Activated naive CD8-positive, alpha-beta T cell treated with anti-CD3 and anti-CD28 coated beads for 36 hours (primary cell): Measurements from ENCODE around the gene RALGAPA2. TPM values are rescaled to one million over a fixed set of nuclear protein-coding genes. Genes with fewer than 3 reads are reported as not detected.

ENCODE experiments used
- DNase-seq: peaks from one replicate; pipeline ENCODE4 v3.0.0; 2021
- H3K27ac Mint-ChIP-seq: one replicate; pipeline ENCODE4 v1.8.0; 2022; ENCODE audit warnings: mild to moderate bottlenecking, moderate library complexity, mixed read lengths
- H3K27me3 Mint-ChIP-seq: one replicate; pipeline ENCODE4 v1.8.0; 2022; ENCODE audit warnings: mild to moderate bottlenecking, mixed read lengths
- H3K36me3 Mint-ChIP-seq: one replicate; pipeline ENCODE4 v1.8.0; 2021; ENCODE audit warnings: mild to moderate bottlenecking, mixed read lengths
- H3K4me1 Mint-ChIP-seq: one replicate; pipeline ENCODE4 v1.8.0; 2021; ENCODE audit warnings: mixed read lengths
- H3K4me3 Mint-ChIP-seq: one replicate; pipeline ENCODE4 v1.8.0; 2022; ENCODE audit warnings: mild to moderate bottlenecking, moderate library complexity, mixed read lengths
- H3K9me3 Mint-ChIP-seq: one replicate; pipeline ENCODE4 v1.8.0; 2022; ENCODE audit warnings: mixed read lengths
- total RNA-seq, 2 experiments: library from RNA; stranded (reverse); gene quantifications; one replicate each; pipeline ENCODE4 v1.2.3, GENCODE V29; 2021

RALGAPA2 gene
- 10 to 100 TPM; 14.7 to 15.6 TPM for total RNA-seq

DNA sequence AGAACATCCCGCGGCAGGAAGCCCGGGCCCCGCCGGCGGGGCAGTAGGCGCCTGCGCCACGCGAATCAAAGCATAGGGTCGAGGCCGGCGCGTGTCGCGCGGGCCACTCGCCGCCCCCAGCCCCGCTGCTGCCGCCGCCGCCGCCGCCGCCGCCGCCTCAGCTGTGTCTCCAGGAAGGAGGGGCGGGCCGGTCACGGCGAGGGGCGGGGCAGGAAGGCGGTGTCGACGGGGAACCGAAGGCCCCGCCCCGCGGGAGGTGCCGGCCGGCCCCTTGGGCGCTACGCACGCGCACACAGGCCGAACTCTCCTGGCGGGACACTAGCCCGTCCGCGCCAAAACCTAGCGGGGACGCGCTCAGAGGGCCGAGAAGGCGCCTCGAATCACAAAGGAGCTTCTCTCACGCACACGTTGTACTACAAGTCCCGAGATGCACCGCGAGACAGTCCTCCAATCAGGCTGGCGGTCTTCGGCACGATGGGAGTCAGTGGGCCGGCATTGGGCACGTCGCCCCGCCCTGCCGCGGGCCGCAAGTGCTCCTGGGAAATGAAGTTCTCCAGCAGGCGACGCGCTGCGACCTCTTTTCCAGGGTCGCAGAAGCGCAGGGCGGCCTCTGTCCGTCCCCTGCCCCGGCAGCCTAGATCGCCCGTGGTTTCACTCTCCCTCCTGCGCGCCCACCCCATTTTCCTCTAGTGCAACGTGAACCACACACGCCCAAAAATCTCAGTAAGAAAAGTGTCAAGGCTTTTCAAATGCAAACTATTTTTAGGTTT lies at the start of gene RALGAPA2:
RALGAPA2 (minus strand) TSS at position 171 of the 770 bp plus-strand sequence; CDS start at position 7, 164 bp downstream.
- peaks cover 4% of the 10 kb centered on the region for H3K9me3 Mint-ChIP-seq
- H3K27me3 Mint-ChIP-seq, result no peaks in the 10 kb centered on the region
- H3K36me3 Mint-ChIP-seq, result peaks cover 19% of the 10 kb centered on the region
- peak within 1 kb of the TSS; percentile 88 for H3K27ac Mint-ChIP-seq
- peak; percentile 95 for DNase-seq
- peak within 1 kb of the TSS; percentile 91 for H3K4me3 Mint-ChIP-seq
- H3K4me1 Mint-ChIP-seq, result peaks cover 31% of the 10 kb centered on the region

DNA sequence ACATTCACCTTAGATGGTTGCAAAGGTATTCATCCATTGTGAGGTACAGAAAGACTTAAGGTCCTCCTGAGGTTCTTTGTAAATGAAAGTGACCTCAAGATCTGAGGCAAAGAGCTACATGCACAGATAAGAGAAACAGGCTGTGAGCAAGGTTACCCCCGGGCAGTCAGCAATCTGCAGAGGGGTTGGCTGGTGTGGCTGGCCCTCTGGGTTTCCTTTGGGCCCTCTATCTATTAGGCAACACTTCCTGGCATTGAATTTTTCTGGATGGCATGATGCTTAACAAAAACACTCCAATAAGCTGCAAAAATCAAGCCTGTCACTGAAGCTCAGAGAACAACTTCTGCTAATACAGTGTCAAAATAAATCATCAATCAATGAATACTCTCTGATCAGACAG lies 48.9 kb upstream of the RALGAPA2 start:
- H3K4me3 Mint-ChIP-seq, result no peak overlapping the region
- no peak overlapping the region for H3K27ac Mint-ChIP-seq
- peaks cover 11% of the 10 kb centered on the region for H3K27me3 Mint-ChIP-seq
- no peaks in the 10 kb centered on the region for H3K4me1 Mint-ChIP-seq
- DNase-seq, result no peak
- H3K36me3 Mint-ChIP-seq, result no peaks in the 10 kb centered on the region
- no peaks in the 10 kb centered on the region for H3K9me3 Mint-ChIP-seq

DNA sequence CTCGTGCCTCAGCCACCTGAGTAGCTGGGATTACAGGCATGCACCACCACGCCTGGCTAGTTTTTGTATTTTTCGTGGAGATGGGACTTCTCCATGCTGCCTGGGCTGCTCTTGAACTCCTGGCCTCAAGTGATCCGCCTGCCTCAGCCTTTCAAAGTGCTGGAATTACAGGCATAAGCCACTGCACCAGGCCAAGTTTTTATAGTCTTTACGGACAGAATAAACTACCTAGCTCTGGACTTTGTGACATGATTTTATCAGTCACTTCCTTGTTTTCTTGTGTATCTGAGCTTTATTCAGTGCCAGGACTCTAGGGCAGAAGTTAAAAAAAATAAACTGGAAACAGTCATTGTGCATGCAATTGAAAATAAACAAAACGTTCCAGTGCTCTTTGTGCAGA lies 46.7 kb upstream of the RALGAPA2 start:
- Mint-ChIP-seq H3K4me3 (no peak overlapping the region), H3K27ac (no peak overlapping the region), H3K9me3 (no peaks in the 10 kb centered on the region), H3K36me3 (no peaks in the 10 kb centered on the region), H3K27me3 (peaks cover 6% of the 10 kb centered on the region), H3K4me1 (no peaks in the 10 kb centered on the region)
- DNase-seq, result no peak

DNA sequence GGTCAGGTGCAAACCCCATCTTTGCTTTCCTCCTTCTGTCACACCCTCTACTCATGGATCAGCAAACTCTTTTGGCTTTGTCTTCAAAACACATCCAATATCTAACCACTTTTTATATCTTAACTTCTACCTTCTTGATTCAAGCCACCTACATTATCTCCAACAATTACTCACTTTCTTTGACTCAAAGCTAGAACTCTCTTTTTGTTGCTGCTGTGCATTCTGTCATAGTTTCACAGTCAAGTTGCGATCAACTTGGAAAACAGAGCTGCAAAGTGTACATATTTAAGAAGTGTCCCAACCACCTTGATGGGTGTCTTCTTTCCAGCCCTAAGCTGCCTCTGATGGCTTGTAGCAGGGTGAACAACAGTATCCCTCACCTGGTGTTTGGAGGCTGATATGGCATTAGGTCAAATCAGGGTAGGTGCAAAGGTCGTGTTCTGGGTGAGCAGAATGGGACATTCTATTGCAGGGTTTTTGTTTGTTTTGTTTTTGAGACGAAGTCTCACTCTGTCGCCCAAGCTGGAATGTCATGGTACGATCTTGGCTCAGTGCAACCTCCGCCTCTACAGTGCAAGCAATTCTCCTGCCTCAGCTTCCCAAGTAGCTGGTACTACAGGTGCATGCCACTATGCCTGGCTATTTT lies 43.4 kb upstream of the RALGAPA2 start:
- no peaks in the 10 kb centered on the region for H3K27me3 Mint-ChIP-seq
- H3K4me3 Mint-ChIP-seq, result no peak overlapping the region
- H3K27ac Mint-ChIP-seq, result no peak overlapping the region
- no peaks in the 10 kb centered on the region for H3K4me1 Mint-ChIP-seq
- DNase-seq, result no peak
- H3K36me3 Mint-ChIP-seq, result no peaks in the 10 kb centered on the region
- no peaks in the 10 kb centered on the region for H3K9me3 Mint-ChIP-seq

DNA sequence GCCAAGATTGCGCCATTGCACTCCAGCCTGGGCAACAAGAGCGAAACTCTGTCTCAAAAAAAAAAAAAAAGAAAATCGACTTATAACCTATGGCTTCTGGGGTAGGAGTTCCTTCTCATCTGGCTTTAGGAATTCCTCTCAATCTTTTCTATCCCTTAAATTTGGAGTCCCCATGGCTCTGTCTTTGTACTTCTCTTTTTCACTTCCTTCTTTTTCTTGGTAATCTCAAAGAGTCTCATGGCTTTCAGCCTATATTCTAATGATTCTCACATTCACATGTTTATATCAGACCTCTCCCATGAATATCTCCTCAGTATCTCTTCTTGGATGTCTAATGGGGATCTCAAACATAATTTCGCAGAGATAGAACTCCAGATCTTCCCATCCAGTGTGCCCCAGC lies 42.8 kb upstream of the RALGAPA2 start:
- Mint-ChIP-seq H3K4me1 (no peaks in the 10 kb centered on the region), H3K4me3 (no peak overlapping the region), H3K27ac (no peak overlapping the region), H3K36me3 (no peaks in the 10 kb centered on the region), H3K27me3 (no peaks in the 10 kb centered on the region), H3K9me3 (no peaks in the 10 kb centered on the region)
- DNase-seq, result no peak

DNA sequence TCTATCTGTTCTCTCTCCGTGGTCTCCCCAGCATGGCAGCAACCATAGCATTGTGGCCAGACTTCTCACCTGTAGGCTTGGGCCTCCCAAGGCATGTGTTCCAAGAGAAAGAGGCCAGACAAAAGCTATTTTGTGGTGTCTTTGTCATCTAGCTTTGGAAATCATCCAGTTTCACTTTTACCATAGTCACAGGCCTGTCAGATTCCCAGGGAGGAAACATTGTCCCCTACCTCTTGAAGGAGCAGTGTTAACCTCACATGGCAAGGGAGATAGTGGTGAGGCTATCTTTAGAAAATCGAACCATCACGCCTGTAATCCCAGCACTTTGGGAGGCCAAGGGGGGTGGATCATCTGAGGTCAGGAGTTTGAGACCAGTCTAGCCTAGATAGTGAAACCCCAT lies 42.3 kb upstream of the RALGAPA2 start:
- Mint-ChIP-seq H3K4me3 (no peak overlapping the region), H3K36me3 (no peaks in the 10 kb centered on the region), H3K4me1 (no peaks in the 10 kb centered on the region), H3K27me3 (no peaks in the 10 kb centered on the region), H3K27ac (no peak overlapping the region), H3K9me3 (no peaks in the 10 kb centered on the region)
- no peak for DNase-seq

DNA sequence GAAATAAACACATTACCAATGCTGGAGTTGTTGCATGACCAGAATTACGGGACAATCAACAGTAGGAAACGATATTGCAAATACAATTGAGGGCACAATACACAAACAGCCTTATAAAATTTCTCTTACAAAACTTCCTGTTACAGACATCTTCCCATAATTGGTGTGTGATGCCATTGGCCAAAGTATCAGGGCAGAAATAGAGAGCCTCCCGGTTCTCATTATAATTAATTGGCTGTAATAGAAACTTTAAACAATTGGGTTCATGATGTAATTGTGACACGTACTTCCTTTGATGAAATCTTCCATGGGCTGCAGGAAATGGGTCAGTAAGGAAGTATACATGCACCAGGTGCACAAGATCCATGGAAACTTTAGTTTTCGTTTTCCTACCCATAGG lies 40.3 kb upstream of the RALGAPA2 start:
- peaks cover 7% of the 10 kb centered on the region for H3K9me3 Mint-ChIP-seq
- no peaks in the 10 kb centered on the region for H3K4me1 Mint-ChIP-seq
- no peaks in the 10 kb centered on the region for H3K27me3 Mint-ChIP-seq
- no peak for DNase-seq
- H3K36me3 Mint-ChIP-seq, result peaks cover 2% of the 10 kb centered on the region
- no peak overlapping the region for H3K27ac Mint-ChIP-seq
- no peak overlapping the region for H3K4me3 Mint-ChIP-seq

DNA sequence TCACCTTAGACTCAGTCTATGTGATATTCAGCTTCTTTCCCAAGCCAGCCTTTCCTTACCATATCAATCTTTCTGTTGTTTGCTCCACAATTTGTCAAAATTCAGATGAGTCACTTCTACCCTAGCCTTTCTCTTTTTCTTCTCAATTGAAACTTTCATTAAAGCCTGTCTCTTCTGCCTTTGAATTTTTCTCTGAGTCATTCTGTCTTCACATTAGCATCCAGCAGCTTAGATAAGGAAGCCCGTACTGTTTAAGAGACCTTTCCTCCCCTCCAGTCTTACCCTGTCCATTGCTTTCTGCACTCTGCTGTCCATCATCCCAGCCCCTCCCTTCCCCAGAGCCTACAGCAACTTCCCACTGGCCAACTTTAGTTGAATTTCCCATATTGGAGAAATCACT lies 34.9 kb upstream of the RALGAPA2 start:
- Mint-ChIP-seq H3K9me3 (peaks cover 7% of the 10 kb centered on the region), H3K27me3 (no peaks in the 10 kb centered on the region), H3K27ac (no peak overlapping the region), H3K4me3 (no peak overlapping the region), H3K4me1 (peaks cover 2% of the 10 kb centered on the region), H3K36me3 (peaks cover 2% of the 10 kb centered on the region)
- no peak for DNase-seq

DNA sequence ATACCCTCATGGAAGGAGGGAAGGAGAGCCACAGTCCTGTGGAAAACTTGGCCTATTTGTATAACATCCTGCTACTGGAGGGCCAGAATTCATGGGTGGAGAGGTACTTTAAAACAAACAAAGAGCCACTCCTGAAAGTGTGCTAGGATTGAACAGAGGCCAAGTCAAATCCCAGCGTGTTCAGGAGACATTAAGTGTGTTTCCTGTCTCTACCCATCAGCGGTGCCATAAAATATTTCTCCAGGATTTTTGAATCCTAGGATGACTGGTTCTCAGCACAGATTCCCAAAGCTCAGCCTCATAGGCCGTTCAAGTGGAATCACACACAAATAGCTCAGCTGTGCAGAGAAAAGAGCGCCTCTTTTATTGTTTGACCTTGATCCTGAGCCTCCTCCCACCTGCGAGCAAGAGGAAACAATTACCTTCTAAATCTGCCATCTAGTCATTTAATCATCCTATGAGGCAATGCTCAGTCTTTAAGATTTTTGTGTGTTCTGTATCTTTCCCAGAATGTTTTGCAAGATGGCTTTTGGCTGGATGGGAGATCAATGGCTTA lies 31.8 kb upstream of the RALGAPA2 start:
- H3K27ac Mint-ChIP-seq, result no peak overlapping the region
- peaks cover 2% of the 10 kb centered on the region for H3K36me3 Mint-ChIP-seq
- H3K27me3 Mint-ChIP-seq, result peaks cover 4% of the 10 kb centered on the region
- DNase-seq, result no peak
- peaks cover 7% of the 10 kb centered on the region for H3K9me3 Mint-ChIP-seq
- H3K4me3 Mint-ChIP-seq, result no peak overlapping the region
- peaks cover 4% of the 10 kb centered on the region for H3K4me1 Mint-ChIP-seq

DNA sequence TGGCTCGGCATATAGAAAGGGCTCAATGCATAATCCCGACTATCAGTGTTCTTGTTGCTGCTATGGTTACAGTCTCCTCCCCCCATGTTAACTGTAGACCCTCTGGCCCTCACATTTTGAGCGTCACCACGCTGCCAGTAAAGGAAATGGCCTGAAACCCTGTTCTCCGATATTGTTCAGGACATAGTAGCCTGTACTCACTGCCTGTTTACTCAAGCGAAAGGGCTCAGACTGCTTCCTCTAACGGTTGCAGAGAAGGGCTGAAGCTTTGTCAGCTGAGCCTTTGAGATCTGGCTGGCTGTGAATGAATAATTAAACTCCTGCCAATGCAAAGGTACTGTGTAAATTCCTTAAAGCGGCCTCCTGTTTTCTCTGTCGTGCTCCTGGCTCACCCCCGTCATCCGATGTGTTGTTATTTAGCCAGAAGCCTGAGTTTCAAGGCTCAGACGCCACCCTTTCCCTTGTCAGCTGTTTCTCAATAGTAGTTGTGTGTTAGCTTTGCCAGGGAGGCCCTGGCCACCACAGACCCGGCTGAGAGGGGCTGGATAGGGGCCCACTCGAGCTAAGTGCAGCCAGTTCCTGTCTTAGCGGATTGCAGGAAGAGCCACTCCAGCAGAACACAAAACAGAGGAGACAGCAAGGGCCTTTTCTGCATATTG lies 31.2 kb upstream of the RALGAPA2 start:
- H3K4me1 Mint-ChIP-seq, result peaks cover 4% of the 10 kb centered on the region
- H3K36me3 Mint-ChIP-seq, result no peaks in the 10 kb centered on the region
- DNase-seq, result no peak
- peaks cover 4% of the 10 kb centered on the region for H3K27me3 Mint-ChIP-seq
- H3K9me3 Mint-ChIP-seq, result peaks cover under 1% of the 10 kb centered on the region
- no peak overlapping the region for H3K4me3 Mint-ChIP-seq
- no peak overlapping the region for H3K27ac Mint-ChIP-seq

DNA sequence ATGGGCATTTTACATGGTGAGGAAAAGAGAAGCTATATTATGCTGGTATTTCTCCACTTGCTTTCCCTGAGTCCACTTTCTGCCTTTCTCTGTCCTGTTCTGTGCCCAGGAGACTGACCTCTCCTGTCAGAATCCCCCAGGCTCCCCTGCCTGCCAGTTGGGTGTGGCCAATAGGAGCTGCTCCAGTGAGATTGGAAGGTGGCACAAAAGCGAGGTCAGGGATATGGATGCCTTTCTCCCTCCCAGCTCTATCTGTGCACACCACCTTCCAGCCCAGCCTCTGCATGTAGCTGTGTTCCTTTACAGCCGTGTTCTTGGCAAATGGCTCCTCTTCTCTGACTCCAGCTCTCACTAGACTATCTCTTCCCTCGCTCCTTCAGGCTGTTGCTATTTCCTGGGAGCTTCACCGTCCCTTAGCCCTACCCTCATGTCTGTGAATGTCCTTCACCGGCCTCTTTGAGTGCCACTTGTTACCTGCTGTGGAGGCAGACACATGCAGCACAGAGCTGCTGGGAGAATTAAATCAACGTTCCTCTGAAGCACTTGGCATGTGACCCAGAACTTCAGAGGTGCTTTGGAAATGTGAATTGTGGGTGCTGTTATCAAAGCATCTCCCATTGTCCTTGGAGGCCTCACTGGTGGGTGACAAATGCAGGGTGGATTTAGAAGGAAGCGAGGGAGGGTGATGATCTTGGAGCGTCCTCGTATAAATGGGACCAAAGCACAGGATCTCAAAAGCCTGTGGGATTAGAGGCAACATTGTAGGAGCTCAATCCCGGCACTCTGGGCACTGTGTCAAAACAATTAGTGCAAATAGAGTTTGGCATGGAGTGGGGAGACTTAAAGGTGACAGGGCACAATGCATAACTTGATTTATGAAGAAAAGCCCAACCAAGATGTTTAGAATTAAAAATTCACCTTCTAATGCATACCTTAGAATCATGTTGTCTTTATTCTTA lies 28.9 kb upstream of the RALGAPA2 start:
- Mint-ChIP-seq H3K4me3 (no peak overlapping the region), H3K4me1 (peaks cover 11% of the 10 kb centered on the region), H3K9me3 (no peaks in the 10 kb centered on the region), H3K27me3 (peaks cover 4% of the 10 kb centered on the region), H3K27ac (no peak overlapping the region), H3K36me3 (no peaks in the 10 kb centered on the region)
- no peak for DNase-seq

DNA sequence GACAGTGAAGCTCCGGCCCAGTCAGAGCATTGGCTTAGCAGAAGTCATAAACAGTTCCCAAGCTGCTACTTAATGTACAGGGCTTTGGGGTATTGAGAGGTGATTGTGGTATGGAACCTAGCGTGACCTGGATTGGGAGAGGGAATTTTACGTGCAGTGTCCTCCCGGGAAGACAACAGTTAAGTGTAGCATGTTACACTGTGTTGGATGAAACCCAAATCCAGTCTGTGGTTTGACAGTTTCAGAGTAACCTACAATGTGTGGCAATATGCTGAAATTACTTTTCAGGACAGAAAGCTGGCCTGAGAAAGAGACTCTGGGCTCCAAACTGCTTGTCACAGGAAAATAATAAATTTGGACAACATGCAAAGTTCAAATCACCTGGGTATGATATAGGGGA lies 28.1 kb upstream of the RALGAPA2 start:
- peaks cover 4% of the 10 kb centered on the region for H3K27me3 Mint-ChIP-seq
- DNase-seq, result no peak
- H3K27ac Mint-ChIP-seq, result no peak overlapping the region
- H3K4me3 Mint-ChIP-seq, result no peak overlapping the region
- H3K4me1 Mint-ChIP-seq, result peaks cover 11% of the 10 kb centered on the region
- H3K36me3 Mint-ChIP-seq, result no peaks in the 10 kb centered on the region
- no peaks in the 10 kb centered on the region for H3K9me3 Mint-ChIP-seq

DNA sequence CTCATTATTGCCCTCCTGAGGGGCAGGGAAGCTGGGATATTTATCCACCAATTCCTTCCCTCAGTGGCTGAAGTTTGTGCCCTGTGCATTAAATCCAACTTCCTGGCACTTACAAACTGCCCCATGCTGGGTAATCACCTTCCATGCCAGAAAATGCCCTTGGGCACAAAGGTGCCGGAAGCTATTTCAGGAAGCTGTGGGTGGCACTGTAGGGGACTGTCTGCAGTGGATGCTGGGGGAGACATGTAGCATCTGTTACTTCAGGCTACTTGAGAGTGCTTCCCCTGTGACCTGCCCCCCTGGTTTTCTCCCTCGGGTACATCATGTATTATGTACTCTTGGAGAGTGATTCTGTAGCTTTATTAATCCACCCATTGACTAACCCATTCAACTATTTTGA lies 24.7 kb upstream of the RALGAPA2 start:
- peaks cover 30% of the 10 kb centered on the region for H3K4me1 Mint-ChIP-seq
- H3K27ac Mint-ChIP-seq, result no peak overlapping the region
- H3K36me3 Mint-ChIP-seq, result no peaks in the 10 kb centered on the region
- no peak overlapping the region for H3K4me3 Mint-ChIP-seq
- peaks cover 4% of the 10 kb centered on the region for H3K27me3 Mint-ChIP-seq
- no peaks in the 10 kb centered on the region for H3K9me3 Mint-ChIP-seq
- DNase-seq, result no peak

DNA sequence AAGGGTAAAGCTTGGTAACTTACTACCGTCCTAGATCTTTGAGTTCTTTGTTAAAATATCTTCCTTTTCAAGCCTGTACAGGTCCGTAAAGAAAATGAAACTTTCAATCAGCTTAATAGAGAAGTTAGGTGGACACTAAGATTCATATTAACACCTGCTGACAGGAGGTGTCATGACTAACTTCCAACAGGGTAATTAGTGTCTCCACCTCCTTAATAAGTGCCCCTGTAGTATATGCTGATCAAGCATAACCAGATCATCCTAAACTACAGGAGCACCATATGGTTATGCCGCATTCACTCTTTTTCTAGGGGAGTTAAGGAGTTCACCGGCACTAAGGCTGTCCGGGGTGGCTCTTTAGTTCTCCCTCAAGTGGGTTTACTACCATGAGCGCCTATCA lies 23.9 kb upstream of the RALGAPA2 start:
- Mint-ChIP-seq H3K9me3 (no peaks in the 10 kb centered on the region), H3K4me1 (peaks cover 36% of the 10 kb centered on the region), H3K27me3 (peaks cover 4% of the 10 kb centered on the region), H3K4me3 (no peak overlapping the region), H3K36me3 (no peaks in the 10 kb centered on the region), H3K27ac (no peak overlapping the region)
- DNase-seq, result no peak
